Stimulated activated CD8-positive, alpha-beta memory T cell treated with anti-CD3 and anti-CD28 coated beads, Interleukin-12 subunit alpha, Interleukin-12 subunit beta, amount 100 ng/mL, for 24 hours (primary cell): ENCODE measurements around the gene CRYGA.

Experiments used
- DNase-seq: peaks from one replicate; pipeline ENCODE4 v3.0.0-alpha.2; 2020; ENCODE audit errors: extremely low read depth

CRYGA gene

DNA sequence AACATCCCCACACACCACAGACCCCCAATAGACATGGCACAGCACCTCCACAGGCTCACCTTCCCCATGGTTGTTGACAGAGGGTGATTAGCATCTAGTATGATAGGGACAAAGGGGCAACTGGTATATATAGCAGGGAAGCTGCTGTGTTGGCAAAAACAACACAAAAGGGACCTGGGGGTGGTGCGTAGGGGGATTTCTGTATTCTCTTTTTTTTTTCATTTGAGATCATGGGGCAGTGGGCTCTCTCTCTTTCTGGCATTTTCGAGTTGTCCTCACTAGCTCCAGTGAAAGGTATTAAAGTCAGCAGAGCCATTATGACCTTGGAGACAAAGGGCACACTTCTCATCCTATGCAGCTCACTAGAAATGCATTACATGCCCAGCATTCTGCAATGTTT, at the start of gene CRYGA:
TSS of gene CRYGA (minus strand) at position 101 of the 400 bp plus-strand sequence. CDS start at position 68, 33 bp downstream.
- no peak for DNase-seq

DNA sequence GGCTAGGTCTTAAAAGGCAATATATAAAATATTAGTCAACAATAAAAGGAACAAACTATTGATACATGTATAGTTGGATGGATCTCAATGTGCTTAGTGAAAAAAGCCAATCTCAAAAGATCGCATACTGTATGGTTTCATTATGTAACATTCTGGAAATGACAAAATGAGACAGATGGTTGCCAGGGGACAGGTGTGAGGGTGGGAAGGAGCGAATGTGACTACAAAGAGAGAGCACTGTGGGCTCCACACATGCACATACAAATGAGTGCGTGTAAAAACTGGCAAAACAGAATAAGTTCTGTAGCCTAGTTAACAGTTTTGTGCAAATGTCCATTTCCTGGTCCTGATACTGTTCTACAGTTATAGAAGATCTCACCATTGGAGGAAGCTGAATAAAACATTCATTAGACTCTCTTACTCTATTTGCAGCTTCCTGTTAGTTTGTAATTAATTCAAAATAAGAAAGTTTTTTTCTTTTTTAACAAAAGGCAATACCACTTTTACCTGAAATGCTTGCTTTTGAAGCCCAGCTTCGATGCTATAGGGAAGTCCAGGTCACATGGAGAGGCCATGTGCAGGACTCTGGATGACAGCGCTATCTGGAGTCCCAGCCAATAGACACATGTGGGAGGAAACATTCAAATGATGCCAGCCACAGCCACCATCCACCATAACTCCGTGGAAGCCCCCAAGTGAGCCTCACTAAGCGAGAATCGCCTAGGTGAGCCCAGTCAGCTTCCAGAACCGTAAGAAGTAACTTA, 47.5 kb upstream of the CRYGA start:
- no peak for DNase-seq

- DNase-seq = no peak
Measured at GRCh38 chr2:208208335-208209085, 45.1 kb upstream of the CRYGA start.

- DNase-seq = no peak
Measured at GRCh38 chr2:208207769-208208168, 44.4 kb upstream of the CRYGA start.

DNA sequence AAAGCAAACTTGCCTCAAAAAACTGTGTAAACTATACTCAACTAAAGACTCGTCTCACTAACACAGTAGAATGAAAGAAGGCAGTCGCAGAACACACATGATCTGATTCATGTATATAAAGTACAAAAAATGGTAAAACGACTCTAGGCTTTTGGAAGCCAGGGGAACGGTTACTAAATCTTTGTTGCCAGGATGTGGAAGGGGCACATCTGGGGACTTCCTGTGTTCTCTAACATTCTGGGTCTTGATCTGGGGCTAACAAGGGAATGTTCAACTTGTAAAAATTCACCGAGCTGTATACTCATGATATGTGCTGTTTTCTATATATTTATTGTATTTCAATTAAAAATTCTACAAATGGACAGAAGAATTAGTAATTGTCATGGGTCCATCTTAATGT, 40.8 kb upstream of the CRYGA start:
- no peak for DNase-seq

- no peak for DNase-seq
Measured at GRCh38 chr2:208195531-208195930, 32.1 kb upstream of the CRYGA start.

GRCh38 chr2:208192611-208193236, 29.3 kb upstream of the CRYGA start:
- no peak for DNase-seq

GRCh38 chr2:208189810-208190503, 26.6 kb upstream of the CRYGA start, which contains the start of gene C2orf80:
Gene C2orf80, minus strand, starts transcription at chr2:208190030. Its CDS starts 3,044 bp downstream, at chr2:208186986.
- DNase-seq = no peak

GRCh38 chr2:208189069-208189809, 25.9 kb upstream of the CRYGA start:
- DNase-seq = no peak

GRCh38 chr2:208186893-208187292, 23.5 kb upstream of the CRYGA start:
- no peak for DNase-seq

- no peak for DNase-seq
Measured at GRCh38 chr2:208186465-208186864, 23.1 kb upstream of the CRYGA start.

- no peak for DNase-seq
Measured at GRCh38 chr2:208183972-208184705, 20.8 kb upstream of the CRYGA start.

DNA sequence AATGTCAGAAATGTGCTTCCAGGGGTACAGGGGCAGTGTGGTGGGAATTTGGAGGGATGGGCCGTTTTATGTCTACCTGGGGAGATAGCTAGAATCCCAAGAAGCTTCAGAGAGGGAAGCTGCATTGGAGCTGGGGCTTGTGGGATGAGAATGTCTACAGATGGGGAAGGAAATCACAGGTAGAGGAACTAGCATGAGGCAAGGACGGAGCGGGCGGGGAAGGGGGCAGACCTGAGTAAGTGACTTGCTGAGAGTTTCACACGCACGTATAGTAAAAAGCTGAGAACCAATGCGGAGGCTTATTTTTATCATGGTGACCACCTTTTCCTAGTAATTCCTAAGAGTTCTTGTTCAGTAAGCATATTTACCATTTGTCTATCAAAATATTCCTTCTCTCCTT, 20.1 kb upstream of the CRYGA start:
- no peak for DNase-seq

GRCh38 chr2:208182835-208183234, 19.4 kb upstream of the CRYGA start:
- no peak for DNase-seq

DNA sequence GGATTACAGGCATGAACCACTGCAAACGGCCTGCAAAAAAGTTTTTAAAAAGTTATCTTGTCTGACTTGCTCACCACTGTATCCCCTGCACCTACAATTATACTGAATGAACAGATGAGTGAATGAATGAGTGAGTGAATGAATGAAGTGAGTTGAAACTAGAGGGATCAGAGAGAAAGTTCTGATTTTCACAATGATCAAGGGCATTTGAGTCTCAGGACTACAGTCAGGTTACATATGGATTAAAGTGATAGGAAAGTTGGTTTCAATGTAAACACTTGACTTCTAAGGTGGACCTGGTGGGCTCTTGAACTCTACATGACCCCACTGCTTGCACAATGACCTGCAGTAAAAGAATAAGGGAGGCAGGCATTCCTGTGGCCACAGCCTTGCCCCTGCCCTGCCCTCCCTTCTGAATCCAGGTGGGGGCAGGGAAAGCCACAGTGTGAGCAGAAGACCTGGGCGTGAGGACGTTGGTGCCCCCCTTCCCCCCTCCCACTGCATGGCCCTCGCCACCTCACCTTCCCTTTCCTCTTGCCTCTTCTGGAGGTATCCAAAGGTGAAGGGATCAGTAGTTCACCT, 15.7 kb upstream of the CRYGA start:
- no peak for DNase-seq

GRCh38 chr2:208175840-208176153, 12.4 kb upstream of the CRYGA start:
- no peak for DNase-seq

- DNase-seq = peak; percentile 5
Measured at GRCh38 chr2:208175069-208175839, 11.9 kb upstream of the CRYGA start.

GRCh38 chr2:208174144-208174543, 10.8 kb upstream of the CRYGA start:
- DNase-seq = no peak

DNA sequence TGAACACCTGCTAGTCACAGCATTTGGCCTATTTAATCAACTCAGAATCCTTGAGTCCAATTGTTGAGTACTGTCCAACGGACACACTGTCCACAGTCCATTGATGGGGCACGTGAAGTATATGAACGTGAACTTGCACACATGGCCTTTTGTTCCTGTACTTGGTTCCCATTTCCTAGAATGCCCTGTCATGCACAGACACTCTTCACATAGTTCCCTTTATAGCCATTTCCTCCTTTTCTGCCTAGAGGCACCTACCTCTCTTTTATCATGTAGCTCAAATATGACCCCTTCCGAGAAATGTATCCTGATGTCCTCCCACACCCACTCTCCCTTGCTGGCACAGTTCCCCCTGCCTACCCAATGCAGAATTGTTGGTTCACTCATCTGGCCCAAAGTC, 8.7 kb upstream of the CRYGA start:
- DNase-seq = no peak
